ENCODE results near the gene PRKAG2. TPM values are rescaled to one million over a fixed set of nuclear protein-coding genes. Genes with fewer than 3 reads are reported as not detected.

Gene PRKAG2
- total RNA-seq, 1 experiment from 2014 or later = 20.9 TPM

GRCh38 chr7:151900986-151901621 lies 24.2 kb upstream of the PRKAG2 start:
- DNase-seq (ENCODE audit: low read depth) = no peak

- DNase-seq (ENCODE audit: low read depth) = no peak
Measured at GRCh38 chr7:151900591-151900985, 23.7 kb upstream of the PRKAG2 start.

GRCh38 chr7:151899513-151900360 lies 22.8 kb upstream of the PRKAG2 start:
- no peak for DNase-seq (ENCODE audit: low read depth)

GRCh38 chr7:151897951-151898686 lies 21.2 kb upstream of the PRKAG2 start:
- DNase-seq (ENCODE audit: low read depth) = no peak

GRCh38 chr7:151897161-151897731 lies 20.3 kb upstream of the PRKAG2 start:
- DNase-seq (ENCODE audit: low read depth) = no peak

GRCh38 chr7:151896486-151896885 lies 19.6 kb upstream of the PRKAG2 start:
- no peak for DNase-seq (ENCODE audit: low read depth)

GRCh38 chr7:151896086-151896485 lies 19.2 kb upstream of the PRKAG2 start:
- DNase-seq (ENCODE audit: low read depth) = no peak

GRCh38 chr7:151895631-151896031 lies 18.7 kb upstream of the PRKAG2 start:
- DNase-seq (ENCODE audit: low read depth) = no peak

- no peak for DNase-seq (ENCODE audit: low read depth)
Measured at GRCh38 chr7:151895008-151895630, 18.2 kb upstream of the PRKAG2 start.

- no peak for DNase-seq (ENCODE audit: low read depth)
Measured at GRCh38 chr7:151894111-151895007, 17.4 kb upstream of the PRKAG2 start.

- no peak for DNase-seq (ENCODE audit: low read depth)
Measured at GRCh38 chr7:151893405-151893923, 16.5 kb upstream of the PRKAG2 start.

- DNase-seq (ENCODE audit: low read depth) = no peak
Measured at GRCh38 chr7:151891753-151892152, 14.8 kb upstream of the PRKAG2 start.

- no peak for DNase-seq (ENCODE audit: low read depth)
Measured at GRCh38 chr7:151891182-151891581, 14.3 kb upstream of the PRKAG2 start.

GRCh38 chr7:151890355-151891004 lies 13.6 kb upstream of the PRKAG2 start:
- DNase-seq (ENCODE audit: low read depth) = no peak

- no peak for DNase-seq (ENCODE audit: low read depth)
Measured at GRCh38 chr7:151889406-151890354, 12.8 kb upstream of the PRKAG2 start.

- no peak for DNase-seq (ENCODE audit: low read depth)
Measured at GRCh38 chr7:151888079-151889067, 11.5 kb upstream of the PRKAG2 start.

- no peak for DNase-seq (ENCODE audit: low read depth)
Measured at GRCh38 chr7:151886783-151887182, 9.9 kb upstream of the PRKAG2 start.

GRCh38 chr7:151885202-151885580 lies 8.3 kb upstream of the PRKAG2 start:
- DNase-seq (ENCODE audit: low read depth) = no peak
